ENCODE results near the gene BACE1. TPM values are rescaled to one million over a fixed set of nuclear protein-coding genes. Genes with fewer than 3 reads are reported as not detected.
"Not testable (repeated sequence)": the region's sequence is repeated elsewhere in the genome, so short reads cannot be mapped to it uniquely, and the experiment has no call there.

The BACE1 gene
- polyA plus RNA-seq, 1 donor (not counting 4 experiments of a cell fraction or from before 2014, with no cell fraction given), result 8.5 TPM

DNA sequence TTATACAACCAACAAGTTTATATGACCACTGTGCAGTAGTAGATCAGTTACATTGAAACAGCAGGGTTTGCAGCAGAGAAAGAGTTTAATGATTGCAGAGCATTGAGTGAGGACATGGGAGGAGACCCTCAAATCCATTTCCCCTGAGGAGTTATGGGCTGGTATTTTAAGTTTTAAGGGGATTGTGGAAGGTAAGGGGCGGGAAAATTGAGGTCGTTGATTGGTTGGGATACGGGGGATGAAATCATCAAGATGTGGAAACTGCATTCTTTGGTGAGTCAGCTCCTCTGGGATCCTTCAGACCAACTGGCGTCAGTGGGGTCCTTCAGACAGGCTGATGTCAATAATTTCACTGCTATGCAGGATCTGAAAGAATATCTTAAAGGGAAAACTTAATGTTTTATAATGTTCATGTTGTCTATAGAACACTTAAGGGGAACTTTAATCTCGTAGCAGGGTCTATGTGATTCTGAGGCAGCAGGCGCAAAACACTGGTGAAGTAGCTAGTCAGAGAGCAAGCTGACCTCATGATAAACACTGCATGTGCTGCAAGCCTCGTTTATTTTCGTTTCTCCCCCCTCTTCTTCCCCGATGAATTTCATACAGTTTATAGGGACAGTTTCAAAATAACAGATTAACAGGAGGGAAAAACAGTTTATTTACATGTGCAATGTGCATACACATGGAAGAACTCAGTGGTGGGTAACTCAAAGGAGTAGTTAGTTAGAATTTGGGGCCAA lies 42.3 kb downstream of the BACE1 start:
- no peaks in the 10 kb centered on the region for H3K4me1 ChIP-seq (ENCODE audit: control insufficient read depth, extremely low read depth, insufficient read depth, low read length)
- DNase-seq (ENCODE audit: low read depth, low spot score) (no peak), FAIRE-seq (no peak)
- H3K9me1 ChIP-seq (ENCODE audit: control insufficient read depth, extremely low read depth, insufficient read depth, low read length), result no peaks in the 10 kb centered on the region
- dilution Hi-C loops (cut with MboI; ENCODE audit: extremely low pct_ligation_motif_present, low sequenced_read_pairs), result no loop called here
- H3K9ac ChIP-seq (ENCODE audit: control insufficient read depth, extremely low read depth, insufficient read depth, low read length), result no peak overlapping the region
- H3K79me2 ChIP-seq (ENCODE audit: control insufficient read depth, insufficient read depth, low read length), result no peaks in the 10 kb centered on the region
- TF ChIP-seq EZH2 (IDR thresholded peaks at IDR 0.05; ENCODE audit: low read length), result no peak
- TF ChIP-seq, protein P1, sequence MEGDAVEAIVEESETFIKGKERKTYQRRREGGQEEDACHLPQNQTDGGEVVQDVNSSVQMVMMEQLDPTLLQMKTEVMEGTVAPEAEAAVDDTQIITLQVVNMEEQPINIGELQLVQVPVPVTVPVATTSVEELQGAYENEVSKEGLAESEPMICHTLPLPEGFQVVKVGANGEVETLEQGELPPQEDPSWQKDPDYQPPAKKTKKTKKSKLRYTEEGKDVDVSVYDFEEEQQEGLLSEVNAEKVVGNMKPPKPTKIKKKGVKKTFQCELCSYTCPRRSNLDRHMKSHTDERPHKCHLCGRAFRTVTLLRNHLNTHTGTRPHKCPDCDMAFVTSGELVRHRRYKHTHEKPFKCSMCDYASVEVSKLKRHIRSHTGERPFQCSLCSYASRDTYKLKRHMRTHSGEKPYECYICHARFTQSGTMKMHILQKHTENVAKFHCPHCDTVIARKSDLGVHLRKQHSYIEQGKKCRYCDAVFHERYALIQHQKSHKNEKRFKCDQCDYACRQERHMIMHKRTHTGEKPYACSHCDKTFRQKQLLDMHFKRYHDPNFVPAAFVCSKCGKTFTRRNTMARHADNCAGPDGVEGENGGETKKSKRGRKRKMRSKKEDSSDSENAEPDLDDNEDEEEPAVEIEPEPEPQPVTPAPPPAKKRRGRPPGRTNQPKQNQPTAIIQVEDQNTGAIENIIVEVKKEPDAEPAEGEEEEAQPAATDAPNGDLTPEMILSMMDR (optimal IDR thresholded peaks at IDR 0.05 in 1 of 3, IDR thresholded peaks at IDR 0.05 in 1 of 3, conservative IDR thresholded peaks at IDR 0.05 in 1 of 3; ENCODE audit: extremely low read depth in 1 of 3, insufficient read depth in 2 of 3, low read length in 3 of 3), result no peak
- no peak overlapping the region for H2AFZ ChIP-seq (ENCODE audit: control insufficient read depth, low read length)
- no peaks in the 10 kb centered on the region for H3K27me3 ChIP-seq (ENCODE audit: control insufficient read depth, extremely low read depth, insufficient read depth, low read length)
- no peak overlapping the region for H3K27ac ChIP-seq (ENCODE audit: control insufficient read depth, insufficient read depth, low read length)
- no peak overlapping the region for H3K4me2 ChIP-seq (ENCODE audit: control insufficient read depth, extremely low read depth, insufficient read depth, low read depth, low read length)
- H3K36me3 ChIP-seq (ENCODE audit: control insufficient read depth in 2 of 2, extremely low read depth in 1 of 2, insufficient read depth in 2 of 2, low read length in 2 of 2), result peaks cover 2 to 6% of the 10 kb centered on the region in 2 experiments
- H3K9me3 ChIP-seq (ENCODE audit: control insufficient read depth, low read depth, low read length), result peaks cover 2% of the 10 kb centered on the region
- H4K20me1 ChIP-seq (ENCODE audit: control insufficient read depth, extremely low read depth, insufficient read depth, low read length), result no peaks in the 10 kb centered on the region
- H3K4me3 ChIP-seq (ENCODE audit: control insufficient read depth in 2 of 3, extremely low read depth in 1 of 3, insufficient read depth in 2 of 3, low read depth in 1 of 3, low read length in 3 of 3), result no peak overlapping the region

DNA sequence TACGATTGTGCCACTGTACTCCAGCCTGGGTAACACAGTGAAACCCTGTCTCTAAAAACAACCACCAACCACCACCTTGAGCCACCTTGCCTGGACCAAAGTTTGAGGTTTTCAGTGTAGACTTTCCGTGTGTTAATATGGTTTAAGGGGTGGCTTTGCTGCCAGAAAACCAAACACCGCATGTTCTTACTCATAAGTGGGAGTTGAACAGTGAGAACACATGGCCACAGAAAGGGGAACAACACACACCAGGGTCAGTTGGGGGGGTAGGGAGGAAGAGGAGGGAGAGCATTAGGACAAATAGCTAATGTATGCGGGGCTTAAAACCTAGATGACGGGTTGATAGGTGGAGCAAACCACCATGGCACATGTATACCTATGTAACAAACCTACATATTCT lies 43.9 kb downstream of the BACE1 start:
- H3K4me3 ChIP-seq (ENCODE audit: control insufficient read depth in 2 of 3, extremely low read depth in 1 of 3, insufficient read depth in 2 of 3, low read depth in 1 of 3, low read length in 3 of 3); dilution Hi-C loops (cut with MboI; ENCODE audit: extremely low pct_ligation_motif_present, low sequenced_read_pairs); FAIRE-seq; H4K20me1 ChIP-seq (ENCODE audit: control insufficient read depth, extremely low read depth, insufficient read depth, low read length); H3K4me2 ChIP-seq (ENCODE audit: control insufficient read depth, extremely low read depth, insufficient read depth, low read depth, low read length); H3K4me1 ChIP-seq (ENCODE audit: control insufficient read depth, extremely low read depth, insufficient read depth, low read length); H3K9me3 ChIP-seq (ENCODE audit: control insufficient read depth, low read depth, low read length); H3K9ac ChIP-seq (ENCODE audit: control insufficient read depth, extremely low read depth, insufficient read depth, low read length); H2AFZ ChIP-seq (ENCODE audit: control insufficient read depth, low read length); H3K79me2 ChIP-seq (ENCODE audit: control insufficient read depth, insufficient read depth, low read length); H3K36me3 ChIP-seq (ENCODE audit: control insufficient read depth in 2 of 2, extremely low read depth in 1 of 2, insufficient read depth in 2 of 2, low read length in 2 of 2); H3K27me3 ChIP-seq (ENCODE audit: control insufficient read depth, extremely low read depth, insufficient read depth, low read length); DNase-seq (ENCODE audit: low read depth, low spot score); H3K27ac ChIP-seq (ENCODE audit: control insufficient read depth, insufficient read depth, low read length); H3K9me1 ChIP-seq (ENCODE audit: control insufficient read depth, extremely low read depth, insufficient read depth, low read length): not testable (repeated sequence)

DNA sequence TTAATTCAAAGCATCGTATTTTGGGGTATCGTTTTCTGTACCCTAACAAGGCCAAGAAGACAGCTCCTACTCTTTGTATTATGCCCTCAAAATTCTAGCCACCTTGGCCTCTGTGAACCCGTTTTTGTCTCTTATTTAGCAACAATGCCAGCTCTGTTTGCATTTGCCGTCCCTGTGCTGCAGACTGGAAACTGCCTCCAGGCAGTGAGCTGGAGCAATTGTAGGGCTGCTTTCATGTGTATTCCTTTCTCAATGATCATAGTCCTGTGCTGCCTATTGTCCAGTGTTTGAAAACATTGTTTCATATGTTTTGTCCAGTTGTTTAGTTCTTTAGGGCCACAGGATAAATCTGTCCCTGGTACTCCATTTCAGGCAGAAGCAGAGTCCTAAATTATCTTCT lies 44.8 kb downstream of the BACE1 start:
- TF ChIP-seq, protein P1 (optimal IDR thresholded peaks at IDR 0.05 in 1 of 3, IDR thresholded peaks at IDR 0.05 in 1 of 3, conservative IDR thresholded peaks at IDR 0.05 in 1 of 3; ENCODE audit: extremely low read depth in 1 of 3, insufficient read depth in 2 of 3, low read length in 3 of 3), result no peak
- no peak for TF ChIP-seq EZH2 (IDR thresholded peaks at IDR 0.05; ENCODE audit: low read length)
- H3K27me3 ChIP-seq (ENCODE audit: control insufficient read depth, extremely low read depth, insufficient read depth, low read length), result no peaks in the 10 kb centered on the region
- H3K4me1 ChIP-seq (ENCODE audit: control insufficient read depth, extremely low read depth, insufficient read depth, low read length), result no peaks in the 10 kb centered on the region
- DNase-seq (ENCODE audit: low read depth, low spot score), result no peak
- H3K27ac ChIP-seq (ENCODE audit: control insufficient read depth, insufficient read depth, low read length), result no peak overlapping the region
- H3K9me3 ChIP-seq (ENCODE audit: control insufficient read depth, low read depth, low read length), result peaks cover 2% of the 10 kb centered on the region
- no peak overlapping the region for H3K4me3 ChIP-seq (ENCODE audit: control insufficient read depth in 2 of 3, extremely low read depth in 1 of 3, insufficient read depth in 2 of 3, low read depth in 1 of 3, low read length in 3 of 3)
- dilution Hi-C loops (cut with MboI; ENCODE audit: extremely low pct_ligation_motif_present, low sequenced_read_pairs), result no loop called here
- no peak for FAIRE-seq
- H3K36me3 ChIP-seq (ENCODE audit: control insufficient read depth in 2 of 2, extremely low read depth in 1 of 2, insufficient read depth in 2 of 2, low read length in 2 of 2), result peaks cover 2 to 6% of the 10 kb centered on the region in 2 experiments
- H4K20me1 ChIP-seq (ENCODE audit: control insufficient read depth, extremely low read depth, insufficient read depth, low read length), result no peaks in the 10 kb centered on the region
- H3K79me2 ChIP-seq (ENCODE audit: control insufficient read depth, insufficient read depth, low read length), result no peaks in the 10 kb centered on the region
- H3K4me2 ChIP-seq (ENCODE audit: control insufficient read depth, extremely low read depth, insufficient read depth, low read depth, low read length), result no peak overlapping the region
- H3K9ac ChIP-seq (ENCODE audit: control insufficient read depth, extremely low read depth, insufficient read depth, low read length), result no peak overlapping the region
- H2AFZ ChIP-seq (ENCODE audit: control insufficient read depth, low read length), result no peak overlapping the region
- no peaks in the 10 kb centered on the region for H3K9me1 ChIP-seq (ENCODE audit: control insufficient read depth, extremely low read depth, insufficient read depth, low read length)
